Measurements from ENCODE around the gene KRT36.

Gene KRT36

GRCh38 chr17:41528959-41529353, 39.2 kb upstream of the KRT36 start:
- no peak overlapping the region for H3K4me3 ChIP-seq (ENCODE audit: low read depth, low read length)
- TF ChIP-seq, protein P1, sequence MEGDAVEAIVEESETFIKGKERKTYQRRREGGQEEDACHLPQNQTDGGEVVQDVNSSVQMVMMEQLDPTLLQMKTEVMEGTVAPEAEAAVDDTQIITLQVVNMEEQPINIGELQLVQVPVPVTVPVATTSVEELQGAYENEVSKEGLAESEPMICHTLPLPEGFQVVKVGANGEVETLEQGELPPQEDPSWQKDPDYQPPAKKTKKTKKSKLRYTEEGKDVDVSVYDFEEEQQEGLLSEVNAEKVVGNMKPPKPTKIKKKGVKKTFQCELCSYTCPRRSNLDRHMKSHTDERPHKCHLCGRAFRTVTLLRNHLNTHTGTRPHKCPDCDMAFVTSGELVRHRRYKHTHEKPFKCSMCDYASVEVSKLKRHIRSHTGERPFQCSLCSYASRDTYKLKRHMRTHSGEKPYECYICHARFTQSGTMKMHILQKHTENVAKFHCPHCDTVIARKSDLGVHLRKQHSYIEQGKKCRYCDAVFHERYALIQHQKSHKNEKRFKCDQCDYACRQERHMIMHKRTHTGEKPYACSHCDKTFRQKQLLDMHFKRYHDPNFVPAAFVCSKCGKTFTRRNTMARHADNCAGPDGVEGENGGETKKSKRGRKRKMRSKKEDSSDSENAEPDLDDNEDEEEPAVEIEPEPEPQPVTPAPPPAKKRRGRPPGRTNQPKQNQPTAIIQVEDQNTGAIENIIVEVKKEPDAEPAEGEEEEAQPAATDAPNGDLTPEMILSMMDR (IDR thresholded peaks at IDR 0.05; ENCODE audit: low read depth, low read length) = no peak

GRCh38 chr17:41527063-41528023, 37.6 kb upstream of the KRT36 start:
- TF ChIP-seq, protein P1 (IDR thresholded peaks at IDR 0.05; ENCODE audit: low read depth, low read length) = no peak
- H3K4me3 ChIP-seq (ENCODE audit: low read depth, low read length) = no peak overlapping the region

DNA sequence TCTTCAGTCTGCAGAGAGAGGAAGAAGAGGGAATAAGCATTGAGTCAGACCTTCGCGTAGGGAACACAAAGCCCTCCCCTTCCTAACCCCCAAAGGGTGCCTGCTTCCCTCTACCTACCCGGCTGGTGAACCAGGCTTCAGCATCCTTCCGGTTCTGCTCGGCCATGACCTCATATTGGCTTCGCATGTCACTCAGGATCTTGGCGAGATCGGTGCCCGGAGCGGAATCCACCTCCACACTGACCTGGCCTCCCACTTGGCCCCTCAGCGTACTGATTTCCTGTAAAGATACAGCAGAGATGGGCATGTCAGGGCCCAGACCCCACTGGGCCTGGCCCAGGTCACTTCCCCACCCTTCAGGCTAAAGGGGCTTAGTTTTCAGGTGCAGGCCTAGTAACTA, 34.6 kb upstream of the KRT36 start:
- TF ChIP-seq, protein P1 (IDR thresholded peaks at IDR 0.05; ENCODE audit: low read depth, low read length) = no peak
- H3K4me3 ChIP-seq (ENCODE audit: low read depth, low read length) = no peak overlapping the region

- TF ChIP-seq, protein P1 (IDR thresholded peaks at IDR 0.05; ENCODE audit: low read depth, low read length) = no peak
These were observed 34.1 kb upstream of the KRT36 start for GRCh38 chr17:41523787-41524186.

GRCh38 chr17:41523225-41523593, 33.5 kb upstream of the KRT36 start:
- TF ChIP-seq, protein P1 (IDR thresholded peaks at IDR 0.05; ENCODE audit: low read depth, low read length) = no peak
- H3K4me3 ChIP-seq (ENCODE audit: low read depth, low read length) = no peak overlapping the region

More at GRCh38 chr17:41523787-41524186, 34.1 kb upstream of the KRT36 start:
- H3K4me3 ChIP-seq (ENCODE audit: low read depth, low read length) = no peak overlapping the region

GRCh38 chr17:41522301-41523224, 32.9 kb upstream of the KRT36 start:
- no peak overlapping the region for H3K4me3 ChIP-seq (ENCODE audit: low read depth, low read length)

More at GRCh38 chr17:41522301-41523224, 32.9 kb upstream of the KRT36 start:
- TF ChIP-seq, protein P1 (IDR thresholded peaks at IDR 0.05; ENCODE audit: low read depth, low read length) = no peak
